Ectodermal cell (in vitro differentiated cells): ENCODE data around the gene BAG5.

ENCODE experiments used
- H3K27ac ChIP-seq: 2 replicates; pipeline ENCODE4 v1.7.0; 2013; ENCODE audit warnings: mild to moderate bottlenecking, low read depth, low read length; ENCODE audit not compliant: insufficient read depth, poor library complexity, severe bottlenecking
- H3K27me3 ChIP-seq: 2 replicates; pipeline ENCODE4 v1.7.0; 2013; ENCODE audit warnings: mild to moderate bottlenecking, low read length; ENCODE audit not compliant: insufficient read depth, control insufficient read depth, poor library complexity, severe bottlenecking
- H3K36me3 ChIP-seq: one replicate; pipeline ENCODE4 v1.7.0; 2013; ENCODE audit warnings: low read length; ENCODE audit not compliant: control insufficient read depth, insufficient read depth
- H3K4me1 ChIP-seq: one replicate; pipeline ENCODE4 v1.7.0; 2013; ENCODE audit warnings: low read length; ENCODE audit not compliant: control insufficient read depth, insufficient read depth
- H3K4me3 ChIP-seq: 2 replicates; pipeline ENCODE4 v1.7.0; 2013; ENCODE audit warnings: low read depth, low read length, control low read depth; ENCODE audit not compliant: insufficient read depth
- H3K9me3 ChIP-seq: 2 replicates; pipeline ENCODE4 v1.7.0; 2013; ENCODE audit warnings: mild to moderate bottlenecking, low read length, moderate library complexity; ENCODE audit not compliant: control insufficient read depth
- WGBS, 2 experiments: methylation state at CpG; one replicate each; pipeline ENCODE4 v1.1.7; 2013; ENCODE audit warnings: missing lambda C conversion rate in 2 of 2; 5-methylcytosine and 5-hydroxymethylcytosine counted together

The BAG5 gene

DNA sequence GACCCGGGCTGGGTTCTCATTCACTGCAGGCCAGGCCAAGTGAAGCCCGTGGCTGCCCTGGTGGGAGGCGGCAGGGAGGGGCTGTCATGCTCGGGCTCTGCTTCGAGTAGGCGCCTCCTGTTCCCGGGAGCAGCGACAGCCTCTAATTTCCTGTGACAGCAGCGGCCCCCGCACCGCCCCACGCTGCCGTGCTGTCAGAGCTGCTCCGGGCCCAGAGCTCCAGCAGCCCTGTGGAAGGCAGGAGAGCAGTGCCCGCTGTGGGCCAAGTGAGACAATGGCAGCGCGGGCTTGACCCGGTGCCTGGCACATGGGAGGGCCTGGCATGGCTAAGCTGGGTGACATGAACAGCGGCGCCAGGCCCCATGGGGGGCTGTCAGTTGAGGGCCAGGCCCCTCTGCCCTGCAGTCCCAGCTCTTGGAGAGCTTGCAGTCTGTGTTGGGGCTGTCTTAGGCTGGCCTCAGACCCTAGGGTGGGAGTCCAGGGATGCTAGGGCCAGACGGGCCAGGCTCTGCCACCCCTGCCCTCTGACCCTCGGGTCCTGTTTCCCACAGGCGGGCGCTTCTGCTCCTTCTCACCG, 28.4 kb downstream of the BAG5 start:
- H3K4me3 ChIP-seq: no peak overlapping the region
- no peaks in the 10 kb centered on the region for H3K36me3 ChIP-seq
- H3K4me1 ChIP-seq: peaks cover 10% of the 10 kb centered on the region
- H3K27ac ChIP-seq: no peak overlapping the region
- H3K27me3 ChIP-seq: no peaks in the 10 kb centered on the region
- 94 to 96% methylated on average over 25 of the region's 25 CpGs for WGBS, 2 experiments
- H3K9me3 ChIP-seq: no peaks in the 10 kb centered on the region

DNA sequence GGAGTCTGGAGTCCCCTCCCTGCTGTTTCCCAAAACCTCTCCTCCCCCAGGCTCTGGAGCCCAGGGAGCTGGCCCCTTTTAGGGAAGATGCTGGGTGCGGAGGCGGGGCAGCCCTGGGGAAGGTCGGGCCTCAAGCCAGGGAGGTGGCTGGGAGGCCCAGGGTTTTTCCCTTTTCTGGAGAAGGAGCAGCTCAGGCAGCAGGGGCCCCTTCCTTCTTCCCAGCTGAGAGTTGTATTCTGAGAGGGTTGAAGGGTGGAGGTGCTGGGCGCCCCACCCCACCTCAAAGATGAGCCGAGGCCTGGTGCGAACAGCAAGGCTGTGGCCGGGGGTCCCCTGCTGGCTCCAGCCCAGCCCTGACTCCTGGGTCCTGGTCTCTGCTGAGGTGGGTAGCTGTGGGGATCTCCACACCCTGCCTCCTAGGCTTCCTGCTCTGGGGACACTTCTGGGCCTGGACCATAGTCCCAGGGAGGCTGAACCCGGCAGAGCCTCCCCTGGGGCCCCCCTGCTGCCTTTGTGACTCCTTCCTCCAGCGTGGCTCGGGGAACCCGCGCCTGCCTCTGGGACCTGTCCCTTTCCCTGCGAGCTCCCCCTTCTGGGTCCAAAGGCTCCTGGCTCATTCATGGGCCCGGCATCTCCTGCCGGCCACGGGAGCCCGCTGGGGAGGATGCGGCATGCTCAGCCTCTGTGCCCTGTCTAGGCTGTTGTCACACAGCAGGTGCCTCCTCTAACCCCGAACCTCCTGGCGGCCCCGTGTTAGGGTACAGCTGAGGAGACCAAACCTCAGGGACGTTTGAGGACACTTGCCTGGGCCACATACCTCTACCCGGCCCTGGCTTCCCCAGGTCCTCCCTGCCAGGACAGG, 29.1 kb downstream of the BAG5 start:
- no peak overlapping the region for H3K27ac ChIP-seq
- 93 to 94% methylated on average over 23 of the region's 23 CpGs for WGBS, 2 experiments
- no peaks in the 10 kb centered on the region for H3K36me3 ChIP-seq
- H3K27me3 ChIP-seq: no peaks in the 10 kb centered on the region
- no peaks in the 10 kb centered on the region for H3K9me3 ChIP-seq
- H3K4me1 ChIP-seq: peaks cover 6% of the 10 kb centered on the region
- H3K4me3 ChIP-seq: no peak overlapping the region

DNA sequence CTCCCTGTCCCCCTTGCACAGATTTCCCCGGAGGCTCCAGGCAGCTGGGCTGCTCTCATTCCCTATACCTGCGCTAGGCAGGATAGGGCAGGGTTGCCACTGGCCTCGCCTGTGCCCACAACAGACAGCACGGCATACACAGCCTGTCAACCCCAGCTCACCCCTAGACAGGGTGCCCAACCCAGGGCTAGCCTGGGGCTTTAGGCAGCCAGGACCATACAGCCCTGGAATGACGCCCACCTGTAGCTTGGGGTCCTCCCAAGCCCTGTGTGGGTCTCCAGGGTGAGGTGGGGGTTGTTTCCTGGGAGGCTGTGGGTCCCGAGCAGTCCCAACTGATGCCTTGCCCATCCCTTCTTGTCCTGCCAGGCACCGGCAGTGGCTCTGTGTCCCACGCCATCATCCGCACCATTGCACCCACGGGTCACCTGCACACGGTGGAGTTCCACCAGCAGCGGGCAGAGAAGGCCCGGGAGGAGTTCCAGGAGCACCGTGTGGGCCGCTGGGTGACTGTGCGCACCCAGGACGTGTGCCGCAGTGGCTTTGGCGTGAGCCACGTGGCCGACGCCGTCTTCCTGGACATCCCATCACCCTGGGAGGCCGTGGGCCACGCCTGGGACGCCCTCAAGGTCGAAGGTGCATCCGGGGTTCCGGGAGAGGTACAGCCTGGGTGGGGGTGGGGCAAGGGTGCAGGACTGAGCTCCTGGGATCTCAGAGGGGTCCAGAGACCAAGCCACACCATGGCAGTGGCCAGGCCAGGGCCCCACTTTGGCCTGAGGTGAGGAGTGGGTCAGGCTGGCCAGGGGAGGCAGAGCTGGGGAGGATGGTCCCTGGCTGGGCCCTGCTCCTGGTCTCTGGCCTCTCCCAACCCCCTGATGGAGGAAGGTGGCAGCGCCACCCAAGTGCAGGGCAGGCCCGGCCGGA, 30.0 kb downstream of the BAG5 start:
- WGBS, 2 experiments: 94 to 96% methylated on average over 32 of the region's 32 CpGs
- Histone ChIP-seq H3K27ac (no peak overlapping the region), H3K9me3 (no peaks in the 10 kb centered on the region), H3K36me3 (no peaks in the 10 kb centered on the region), H3K27me3 (no peaks in the 10 kb centered on the region), H3K4me3 (no peak overlapping the region), H3K4me1 (peaks cover 12% of the 10 kb centered on the region)

DNA sequence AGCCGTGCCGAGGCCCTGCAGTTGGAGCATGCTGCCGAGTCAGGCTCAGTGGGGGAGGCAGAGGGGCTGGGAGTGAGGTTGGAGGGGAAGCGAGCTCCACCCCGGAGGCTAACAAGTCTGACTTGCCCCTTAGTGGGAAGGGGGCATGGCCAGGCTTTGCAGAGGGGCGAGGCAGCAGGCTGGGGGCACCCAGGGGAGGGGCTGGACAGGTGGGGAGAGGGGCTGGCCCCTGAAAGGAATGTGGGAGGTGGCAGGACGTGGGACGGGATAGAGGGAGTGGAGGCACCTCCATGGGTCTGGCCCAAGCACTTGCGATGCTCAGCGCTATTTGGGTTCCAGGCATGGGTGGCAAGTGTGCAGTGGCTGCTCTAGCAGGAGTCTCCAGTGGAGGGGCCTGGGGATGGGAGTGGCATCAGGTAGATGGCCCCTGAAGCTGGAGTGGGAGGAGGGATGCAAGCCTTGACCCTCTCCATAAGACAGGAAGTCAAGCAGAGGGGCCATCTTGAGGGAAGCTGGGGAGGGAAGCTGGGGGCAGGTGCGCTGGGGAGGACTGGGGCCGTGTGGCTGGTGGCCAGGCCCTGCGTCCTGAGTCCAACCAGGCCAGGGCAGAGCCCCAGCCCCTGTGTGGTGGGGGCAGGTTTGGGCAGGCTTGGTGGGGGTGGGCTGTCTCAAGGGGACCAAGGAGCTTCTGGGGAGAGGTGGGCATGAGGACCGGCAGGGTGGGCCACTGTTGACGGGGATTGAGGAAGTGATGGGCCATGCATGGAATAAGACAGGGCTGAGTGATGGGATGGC, 30.8 kb downstream of the BAG5 start:
- no peaks in the 10 kb centered on the region for H3K36me3 ChIP-seq
- H3K27ac ChIP-seq: no peak overlapping the region
- no peak overlapping the region for H3K4me3 ChIP-seq
- WGBS, 2 experiments: 94 to 96% methylated on average over 15 of the region's 15 CpGs
- no peaks in the 10 kb centered on the region for H3K9me3 ChIP-seq
- H3K27me3 ChIP-seq: no peaks in the 10 kb centered on the region
- peaks cover 12% of the 10 kb centered on the region for H3K4me1 ChIP-seq

DNA sequence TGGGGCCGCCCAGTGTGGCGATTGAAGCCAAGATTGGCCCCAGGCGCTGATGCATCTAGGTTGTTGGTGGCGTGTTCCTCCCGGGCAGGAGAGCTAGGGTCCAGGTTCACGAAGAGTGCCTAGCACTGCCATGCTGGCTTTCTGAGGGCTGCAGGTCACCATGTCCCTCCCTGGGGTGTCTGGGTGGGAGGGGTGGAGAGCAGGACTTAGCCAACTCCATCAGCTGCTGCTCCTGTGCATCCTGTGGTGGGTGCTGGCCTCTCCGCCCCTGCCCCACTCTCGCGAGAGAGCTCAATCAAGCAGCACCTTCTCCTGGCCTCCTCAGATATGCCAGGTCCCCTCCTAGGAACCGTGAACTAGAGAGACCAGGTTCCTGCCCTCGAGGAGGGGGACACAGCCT, 31.6 kb downstream of the BAG5 start:
- WGBS, 2 experiments: 91 to 94% methylated on average over 11 of the region's 11 CpGs
- Histone ChIP-seq H3K27me3 (no peaks in the 10 kb centered on the region), H3K36me3 (no peaks in the 10 kb centered on the region), H3K27ac (no peak overlapping the region), H3K4me1 (peaks cover 12% of the 10 kb centered on the region), H3K4me3 (no peak overlapping the region), H3K9me3 (no peaks in the 10 kb centered on the region)

DNA sequence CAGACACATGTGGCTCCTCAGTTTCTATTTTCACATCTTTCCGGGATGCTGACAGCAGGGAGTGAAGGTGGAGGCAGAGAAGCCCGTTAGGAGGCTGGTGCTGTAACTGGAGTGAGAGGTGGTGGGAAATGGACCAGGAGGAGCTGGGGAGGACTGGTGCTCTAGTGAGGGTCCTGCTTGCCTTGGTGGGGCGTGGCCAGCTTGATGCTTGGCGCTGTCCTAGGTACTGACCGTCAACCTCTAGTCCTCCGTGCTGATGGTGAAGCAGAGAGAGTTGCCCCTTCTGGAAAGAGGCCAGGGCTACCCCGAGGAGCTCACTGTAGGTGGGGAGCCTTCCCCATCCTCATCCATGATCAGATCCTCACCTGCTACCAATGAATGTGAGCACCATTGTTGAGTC, 32.1 kb downstream of the BAG5 start:
- 70 to 72% methylated on average over 7 of the region's 7 CpGs for WGBS, 2 experiments
- Histone ChIP-seq H3K27ac (no peak overlapping the region), H3K27me3 (no peaks in the 10 kb centered on the region), H3K4me1 (peaks cover 12% of the 10 kb centered on the region), H3K36me3 (no peaks in the 10 kb centered on the region), H3K4me3 (peak overlapping the region; percentile 78), H3K9me3 (no peaks in the 10 kb centered on the region)

DNA sequence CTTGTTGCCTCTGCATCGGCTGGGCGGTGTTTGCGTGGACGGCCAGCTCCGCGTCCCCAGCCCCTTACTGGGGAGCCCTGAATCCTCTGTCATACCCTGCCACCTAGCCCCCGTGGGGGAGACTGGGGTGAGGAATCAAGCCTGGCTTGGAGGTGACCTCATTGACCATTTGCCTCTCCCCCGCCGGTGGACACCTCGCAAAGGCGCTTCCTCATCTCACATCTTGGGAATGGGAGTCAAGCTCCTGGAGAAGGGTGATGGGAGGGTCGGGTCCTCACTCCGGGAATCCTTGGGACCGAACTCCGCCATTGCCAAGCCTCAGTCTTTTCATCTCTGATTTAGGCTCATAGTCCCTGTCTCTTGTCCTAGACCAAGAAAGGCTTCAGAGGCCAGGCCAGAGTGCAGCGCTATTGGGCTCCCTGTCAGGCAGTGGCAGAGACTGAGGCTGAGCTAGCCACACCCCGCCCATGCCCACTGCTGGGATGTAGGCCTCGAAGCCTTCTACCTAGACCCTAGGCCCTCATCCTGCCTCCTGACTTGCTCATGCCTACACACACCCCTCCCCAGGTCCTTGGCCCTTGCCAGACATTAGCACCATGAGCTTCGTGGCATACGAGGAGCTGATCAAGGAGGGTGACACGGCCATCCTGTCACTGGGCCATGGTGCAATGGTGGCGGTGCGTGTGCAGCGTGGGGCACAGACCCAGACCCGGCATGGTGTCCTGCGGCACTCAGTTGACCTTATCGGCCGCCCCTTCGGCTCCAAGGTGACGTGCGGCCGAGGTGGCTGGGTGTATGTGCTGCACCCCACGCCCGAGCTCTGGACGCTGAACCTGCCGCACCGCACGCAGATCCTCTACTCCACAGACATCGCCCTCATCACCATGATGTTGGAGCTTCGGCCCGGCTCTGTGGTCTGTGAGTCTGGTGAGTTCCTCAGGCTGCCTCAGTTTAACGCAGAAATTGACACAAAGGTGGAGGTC, 32.8 kb downstream of the BAG5 start:
- Histone ChIP-seq H3K36me3 (no peaks in the 10 kb centered on the region), H3K4me3 (peak overlapping the region; percentile 78), H3K4me1 (peaks cover 13% of the 10 kb centered on the region), H3K27ac (no peak overlapping the region), H3K9me3 (no peaks in the 10 kb centered on the region), H3K27me3 (peaks cover 3% of the 10 kb centered on the region)
- 55% methylated on average over 42 of the region's 42 CpGs for WGBS, 2 experiments

DNA sequence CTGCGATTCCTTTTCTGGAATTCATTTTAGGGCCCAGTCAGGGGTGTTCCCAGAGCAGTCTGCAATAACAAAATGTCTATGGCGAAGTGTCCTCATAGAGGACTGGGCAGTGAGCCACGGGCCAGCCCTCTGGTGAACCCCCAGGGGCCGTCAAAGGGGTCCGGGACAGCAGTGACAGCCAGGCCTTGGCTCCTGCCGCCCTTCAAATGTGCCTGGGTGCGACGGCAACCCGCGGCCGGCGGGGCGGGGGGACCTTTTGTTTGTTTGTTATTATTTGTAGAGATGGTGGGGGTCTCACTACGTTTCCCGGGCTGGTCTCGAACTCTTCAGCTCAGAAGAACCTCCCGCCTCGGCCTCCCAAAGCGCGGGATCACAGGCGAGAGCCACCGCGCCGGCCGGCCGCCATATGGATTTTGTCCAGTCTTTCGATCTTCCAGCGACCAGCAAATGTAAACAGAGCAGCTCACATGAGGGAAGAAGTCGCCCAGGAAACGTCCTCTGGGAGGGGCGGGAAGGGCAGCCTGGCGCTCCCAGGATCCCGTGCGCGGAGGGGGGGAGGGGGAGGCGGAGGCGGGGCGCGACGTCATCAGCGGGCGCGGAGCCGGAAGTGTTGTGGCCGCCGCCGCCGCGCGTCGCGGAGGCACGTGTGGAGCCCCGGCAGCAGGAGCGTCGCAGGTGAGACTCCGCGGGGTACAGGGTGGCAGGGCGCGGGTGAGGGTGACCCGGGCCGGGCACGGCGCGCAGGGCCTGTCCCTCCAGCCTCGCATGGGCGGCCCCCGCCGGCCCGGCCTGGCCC, 33.7 kb downstream of the BAG5 start, which contains the start of gene TRMT61A:
Gene TRMT61A (plus strand): TSS at position 610 of the 796 bp plus-strand sequence. CDS start 783 bp downstream, outside the sequence.
- Histone ChIP-seq H3K27me3 (peaks cover 11% of the 10 kb centered on the region), H3K4me1 (peaks cover 17% of the 10 kb centered on the region), H3K4me3 (peak within 1 kb of the TSS; percentile 78), H3K9me3 (no peaks in the 10 kb centered on the region), H3K36me3 (no peaks in the 10 kb centered on the region), H3K27ac (peak within 1 kb of the TSS; percentile 0)
- 6% methylated on average over 69 of the region's 70 CpGs for WGBS, 2 experiments
